ENCODE measurements around the gene INTS3.

- TF ChIP-seq CTCF (conservative IDR thresholded peaks at IDR 0.05; ENCODE audit: low read length) (no peak), EZH2phosphoT487 (IDR thresholded peaks at IDR 0.05; ENCODE audit: borderline replicate concordance) (no peak)
Observed at GRCh38 chr1:153698020-153698922, 29.6 kb upstream of the INTS3 start.
